ENCODE measurements around the gene ICAM1. TPM values are rescaled to one million over a fixed set of nuclear protein-coding genes. Genes with fewer than 3 reads are reported as not detected.
"Not testable (repeated sequence)": the region's sequence is repeated elsewhere in the genome, so short reads cannot be mapped to it uniquely, and the experiment has no call there.

The ICAM1 gene
- total RNA-seq, 1 donor from 2014 or later: 19.0 TPM

- Mint-ChIP-seq H3K27me3 (ENCODE audit: low read depth) (no peaks in the 10 kb centered on the region), H3K4me1 (ENCODE audit: low read depth) (peaks cover 14% of the 10 kb centered on the region), H3K27ac (ENCODE audit: unreplicated experiment) (peak within 1 kb of the TSS; percentile 82), H3K4me3 (ENCODE audit: unreplicated experiment) (peak within 1 kb of the TSS; percentile 80), H3K9me3 (ENCODE audit: low read depth) (no peaks in the 10 kb centered on the region), H3K36me3 (ENCODE audit: low read depth) (no peaks in the 10 kb centered on the region)
- no peak for TF ChIP-seq CTCF (IDR thresholded peaks at IDR 0.05)
- DNase-seq (ENCODE audit: low spot score): no peak
These were observed 39.9 kb upstream of the ICAM1 start, which contains the start of gene S1PR2 for GRCh38 chr19:10230861-10231611. TSS of gene S1PR2 (minus strand) at chr19:10231331. CDS start at chr19:10224905, 6,426 bp downstream.

- H3K27ac Mint-ChIP-seq (ENCODE audit: unreplicated experiment): peak overlapping the region; percentile 82
- TF ChIP-seq CTCF (IDR thresholded peaks at IDR 0.05): no peak
- H3K9me3 Mint-ChIP-seq (ENCODE audit: low read depth): no peaks in the 10 kb centered on the region
- H3K4me3 Mint-ChIP-seq (ENCODE audit: unreplicated experiment): peak overlapping the region; percentile 80
- H3K4me1 Mint-ChIP-seq (ENCODE audit: low read depth): peaks cover 14% of the 10 kb centered on the region
- DNase-seq (ENCODE audit: low spot score): no peak
- no peaks in the 10 kb centered on the region for H3K36me3 Mint-ChIP-seq (ENCODE audit: low read depth)
- no peaks in the 10 kb centered on the region for H3K27me3 Mint-ChIP-seq (ENCODE audit: low read depth)
These were observed 39.2 kb upstream of the ICAM1 start for GRCh38 chr19:10231612-10232228.

GRCh38 chr19:10233946-10234345 is 37.0 kb upstream of the ICAM1 start:
- Mint-ChIP-seq H3K4me3 (ENCODE audit: unreplicated experiment) (no peak overlapping the region), H3K4me1 (ENCODE audit: low read depth) (peaks cover 24% of the 10 kb centered on the region), H3K27me3 (ENCODE audit: low read depth) (no peaks in the 10 kb centered on the region), H3K36me3 (ENCODE audit: low read depth) (no peaks in the 10 kb centered on the region), H3K9me3 (ENCODE audit: low read depth) (no peaks in the 10 kb centered on the region), H3K27ac (ENCODE audit: unreplicated experiment) (no peak overlapping the region)
- no peak for DNase-seq (ENCODE audit: low spot score)
- no peak for TF ChIP-seq CTCF (IDR thresholded peaks at IDR 0.05)

- H3K36me3 Mint-ChIP-seq (ENCODE audit: low read depth): no peaks in the 10 kb centered on the region
- no peaks in the 10 kb centered on the region for H3K9me3 Mint-ChIP-seq (ENCODE audit: low read depth)
- no peak overlapping the region for H3K27ac Mint-ChIP-seq (ENCODE audit: unreplicated experiment)
- DNase-seq (ENCODE audit: low spot score): no peak
- H3K4me3 Mint-ChIP-seq (ENCODE audit: unreplicated experiment): no peak overlapping the region
- peaks cover 19% of the 10 kb centered on the region for H3K4me1 Mint-ChIP-seq (ENCODE audit: low read depth)
- TF ChIP-seq CTCF (IDR thresholded peaks at IDR 0.05): no peak
- no peaks in the 10 kb centered on the region for H3K27me3 Mint-ChIP-seq (ENCODE audit: low read depth)
These were observed 35.9 kb upstream of the ICAM1 start for GRCh38 chr19:10235003-10235402.

GRCh38 chr19:10235409-10235808 is 35.5 kb upstream of the ICAM1 start:
- H3K27ac Mint-ChIP-seq (ENCODE audit: unreplicated experiment): not testable (repeated sequence)

More at GRCh38 chr19:10235409-10235808, 35.5 kb upstream of the ICAM1 start:
- H3K27me3 Mint-ChIP-seq (ENCODE audit: low read depth); DNase-seq (ENCODE audit: low spot score); H3K4me3 Mint-ChIP-seq (ENCODE audit: unreplicated experiment); H3K36me3 Mint-ChIP-seq (ENCODE audit: low read depth); H3K9me3 Mint-ChIP-seq (ENCODE audit: low read depth): not testable (repeated sequence)
- peaks cover 19% of the 10 kb centered on the region for H3K4me1 Mint-ChIP-seq (ENCODE audit: low read depth)

Measured in chondrocyte (in vitro differentiated cells).